HG02571 (cell line): ENCODE results near the gene CARNS1.

ENCODE experiments used
- ATAC-seq: cut with Tn5 transposase; IDR thresholded peaks from one replicate; pipeline ENCODE4 v1.9.1; 2021; ENCODE audit warnings: mild to moderate bottlenecking, moderate library complexity; ENCODE audit not compliant: unreplicated experiment

CARNS1 gene

GRCh38 chr11:67409261-67409666 lies 6.2 kb upstream of the CARNS1 start:
- no peak for ATAC-seq

GRCh38 chr11:67409781-67410368 lies 5.6 kb upstream of the CARNS1 start:
- no peak for ATAC-seq

GRCh38 chr11:67410369-67410831 lies 5.1 kb upstream of the CARNS1 start:
- ATAC-seq = no peak

- no peak for ATAC-seq
Measured at GRCh38 chr11:67410984-67411784, 4.3 kb upstream of the CARNS1 start.

- ATAC-seq = no peak
Measured at GRCh38 chr11:67411785-67412152, 3.7 kb upstream of the CARNS1 start.

GRCh38 chr11:67412495-67413179 lies 2.8 kb upstream of the CARNS1 start:
- ATAC-seq = no peak

- ATAC-seq = no peak
Measured at GRCh38 chr11:67413266-67413849, 2.1 kb upstream of the CARNS1 start.

- ATAC-seq = no peak
Measured at GRCh38 chr11:67416416-67417335, 1.2 kb downstream of the CARNS1 start.

- no peak for ATAC-seq
Measured at GRCh38 chr11:67417425-67417824, 1.9 kb downstream of the CARNS1 start.

- no peak for ATAC-seq
Measured at GRCh38 chr11:67418476-67419281, 3.2 kb downstream of the CARNS1 start.

- no peak for ATAC-seq
Measured at GRCh38 chr11:67419325-67420049, 4.0 kb downstream of the CARNS1 start.

GRCh38 chr11:67420147-67420645 lies 4.7 kb downstream of the CARNS1 start:
- ATAC-seq = no peak

- peak; percentile 71 for ATAC-seq
Measured at GRCh38 chr11:67420646-67421429, 5.4 kb downstream of the CARNS1 start.

GRCh38 chr11:67421430-67422031 lies 6.1 kb downstream of the CARNS1 start:
- no peak for ATAC-seq

GRCh38 chr11:67422891-67423290 lies 7.4 kb downstream of the CARNS1 start:
- ATAC-seq = no peak

GRCh38 chr11:67423466-67423865 lies 8.0 kb downstream of the CARNS1 start:
- ATAC-seq = no peak

GRCh38 chr11:67423891-67424613 lies 8.6 kb downstream of the CARNS1 start:
- no peak for ATAC-seq
